Endothelial cell of umbilical vein (primary cell): ENCODE measurements around the gene NRSN1. TPM values are rescaled to one million over a fixed set of nuclear protein-coding genes. Genes with fewer than 3 reads are reported as not detected.

Experiments
- BruUV-seq: library from RNA; stranded (reverse); fragments of 400-500 nt; replicated peaks from 2 replicates; lab custom pipeline; 2021; lab: Mats Ljungman, UMichigan
- CTCF ChIA-PET: fragments of 300-600, 350-600 bp; sonication (Branson Sonifier 250); formaldehyde crosslinking; loops from one replicate; lab custom pipeline; 2021; ENCODE audit warnings: antibody characterized with exemption, inconsistent platforms; lab: Charles Lee
- POLR2A ChIA-PET: fragments of 300-600, 350-600 bp; sonication (Branson Sonifier 250); formaldehyde crosslinking; loops from one replicate; lab custom pipeline; 2021; ENCODE audit warnings: antibody characterized with exemption, inconsistent platforms; lab: Charles Lee
- DNase-seq: peaks from one replicate; pipeline ENCODE4 v3.0.0-alpha.2; 2011; ENCODE audit warnings: low read depth, low spot score
- FAIRE-seq: peaks from 2 replicates; lab custom pipeline; 2011; peaks lifted over from hg19 to GRCh38; lab: Jason Lieb, UNC
- H2AFZ ChIP-seq: 2 replicates; pipeline ENCODE4 v1.6.0; 2012; ENCODE audit warnings: low read depth, low read length, control low read depth, inconsistent platforms
- H3K27ac ChIP-seq: 2 replicates; pipeline ENCODE4 v1.5.1; 2011; ENCODE audit warnings: low read depth, mild to moderate bottlenecking, control low read depth, low read length, moderate library complexity; ENCODE audit not compliant: insufficient read depth
- H3K27me3 ChIP-seq, 2 experiments: 2 replicates each; pipeline versions ENCODE4 v1.6.0 to v1.6.1; 2011; ENCODE audit warnings: low read length in 2 of 2, mixed read lengths in 1 of 2; ENCODE audit not compliant: control insufficient read depth in 2 of 2, insufficient read depth in 2 of 2
- H3K36me3 ChIP-seq, 2 experiments: 2 replicates in 1 of 2; 3 replicates in 1 of 2; pipeline ENCODE4 v1.5.1; 2011; ENCODE audit warnings: low read length in 2 of 2, mild to moderate bottlenecking in 1 of 2, moderate library complexity in 1 of 2; ENCODE audit not compliant: control insufficient read depth in 2 of 2, insufficient read depth in 2 of 2; ENCODE audit errors: extremely low read depth in 1 of 2
- H3K4me1 ChIP-seq: 3 replicates; pipeline ENCODE4 v1.5.1; 2011; ENCODE audit warnings: mild to moderate bottlenecking, low read length; ENCODE audit not compliant: control insufficient read depth, insufficient read depth; ENCODE audit errors: extremely low read depth
- H3K4me2 ChIP-seq: 2 replicates; pipeline ENCODE4 v1.6.1; 2011; ENCODE audit warnings: low read length, control low read depth, mixed read lengths; ENCODE audit not compliant: insufficient read depth
- H3K4me3 ChIP-seq, 3 experiments: fragments of 200-600 bp in 1 of 3; sonication (generic), shearing (Covaris generic) in 1 of 3; replicated peaks in 1 of 3; 2 replicates each; pipeline ENCODE4 v1.5.1; 2011 to 2016; ENCODE audit warnings: control low read depth in 3 of 3, low read length in 3 of 3, mild to moderate bottlenecking in 2 of 3, inconsistent platforms in 1 of 3, low read depth in 1 of 3, moderate library complexity in 1 of 3; ENCODE audit not compliant: insufficient read depth in 1 of 3
- H3K79me2 ChIP-seq: 2 replicates; pipeline ENCODE4 v1.6.0; 2012; ENCODE audit warnings: low read length, inconsistent platforms; ENCODE audit not compliant: control insufficient read depth, insufficient read depth
- H3K9ac ChIP-seq: replicated peaks from 2 replicates; pipeline ENCODE3; 2011; ENCODE audit warnings: low read length, control low read depth; ENCODE audit not compliant: insufficient read depth; ENCODE audit errors: extremely low read depth
- H3K9me1 ChIP-seq: replicated peaks from 3 replicates; pipeline ENCODE4 v1.6.0; 2011; ENCODE audit warnings: mild to moderate bottlenecking, low read length; ENCODE audit not compliant: control insufficient read depth, insufficient read depth; ENCODE audit errors: extremely low read depth
- H3K9me3 ChIP-seq: replicated peaks from 2 replicates; pipeline ENCODE4 v1.5.1; 2012; ENCODE audit warnings: low read length, inconsistent platforms; ENCODE audit not compliant: control insufficient read depth, insufficient read depth
- H4K20me1 ChIP-seq: replicated peaks from 2 replicates; pipeline ENCODE3; 2011; ENCODE audit warnings: mild to moderate bottlenecking, low read length; ENCODE audit not compliant: control insufficient read depth, insufficient read depth; ENCODE audit errors: extremely low read depth
- EZH2 ChIP-seq: IDR thresholded peaks from 2 replicates; pipeline ENCODE4 v1.6.1; 2012; ENCODE audit warnings: borderline replicate concordance, low read depth, mild to moderate bottlenecking, moderate library complexity, low read length, inconsistent platforms; ENCODE audit not compliant: severe bottlenecking
- FOS ChIP-seq: IDR thresholded peaks from 2 replicates; pipeline ENCODE4 v1.6.1; 2011; ENCODE audit warnings: mild to moderate bottlenecking, low read length, moderate library complexity, borderline replicate concordance; ENCODE audit not compliant: insufficient read depth
- GATA2 ChIP-seq: IDR thresholded peaks from 2 replicates; pipeline ENCODE4 v1.7.0; 2011; ENCODE audit warnings: low read depth, mild to moderate bottlenecking, moderate library complexity, mixed read lengths, low read length; ENCODE audit not compliant: insufficient read length, insufficient read depth
- JUN ChIP-seq: IDR thresholded peaks from 2 replicates; pipeline ENCODE4 v1.6.1; 2011; ENCODE audit warnings: borderline replicate concordance, low read depth; ENCODE audit not compliant: insufficient read length, insufficient read depth
- MYC ChIP-seq: IDR thresholded peaks from one replicate; pipeline ENCODE4 v1.6.1; 2011; ENCODE audit warnings: mild to moderate bottlenecking, low read depth, low read length
- POLR2A ChIP-seq: IDR thresholded peaks from 2 replicates; pipeline ENCODE4 v1.6.1; 2012; ENCODE audit warnings: low read depth, mild to moderate bottlenecking, control low read depth, low read length
- POLR2AphosphoS5 ChIP-seq: IDR thresholded peaks from 2 replicates; pipeline ENCODE4 v1.6.1; 2012; ENCODE audit warnings: low read depth, mild to moderate bottlenecking, control low read depth, low read length, moderate library complexity; ENCODE audit not compliant: insufficient read depth
- dilution Hi-C: fragments of 300-500 bp; cut with MboI; formaldehyde crosslinking; loops from one replicate; pipeline ENCODE4 v1.15.0; 2019; ENCODE audit warnings: low sequenced_read_pairs; ENCODE audit not compliant: extremely low pct_ligation_motif_present
- intact Hi-C: fragments of 100-400 bp; cut with micrococcal nuclease; formaldehyde crosslinking; loops from one replicate; pipeline ENCODE4 v1.10.0; 2022
- polyA plus RNA-seq, 4 experiments: library from polyadenylated mRNA; depleted of rRNA in 3 of 4; stranded (reverse) in 3 of 4; unstranded in 1 of 4; fragments of >200 nt; gene quantifications; 2 replicates each; pipeline versions ENCODE4 v1.2.1 to v1.2.3, GENCODE V29; 2011 to 2012; ENCODE audit warnings: missing spikeins in 1 of 4
- total RNA-seq: library from RNA; stranded (reverse); gene quantifications from 2 replicates; pipeline ENCODE4 v1.2.3, GENCODE V29; 2021
- TF ChIP-seq, protein P1 (sequence below): IDR thresholded peaks from 2 replicates; pipeline ENCODE4 v1.6.1; 2011; ENCODE audit not compliant: insufficient read depth, insufficient read length
- TF ChIP-seq, protein P2 (sequence below), 2 donors: IDR thresholded peaks; 1 replicate in 1 of 2; 2 replicates in 1 of 2; pipeline ENCODE4 v1.5.1; 2011; ENCODE audit warnings: low read length in 2 of 2, mild to moderate bottlenecking in 2 of 2, moderate library complexity in 2 of 2, control low read depth in 1 of 2, inconsistent platforms in 1 of 2, low read depth in 1 of 2; ENCODE audit not compliant: insufficient read depth in 1 of 2; ENCODE audit errors: extremely low read depth in 1 of 2

The NRSN1 gene
- total and polyA plus RNA-seq, 2 donors (not counting 3 experiments of a cell fraction or from before 2014, with no cell fraction given): not detected

DNA sequence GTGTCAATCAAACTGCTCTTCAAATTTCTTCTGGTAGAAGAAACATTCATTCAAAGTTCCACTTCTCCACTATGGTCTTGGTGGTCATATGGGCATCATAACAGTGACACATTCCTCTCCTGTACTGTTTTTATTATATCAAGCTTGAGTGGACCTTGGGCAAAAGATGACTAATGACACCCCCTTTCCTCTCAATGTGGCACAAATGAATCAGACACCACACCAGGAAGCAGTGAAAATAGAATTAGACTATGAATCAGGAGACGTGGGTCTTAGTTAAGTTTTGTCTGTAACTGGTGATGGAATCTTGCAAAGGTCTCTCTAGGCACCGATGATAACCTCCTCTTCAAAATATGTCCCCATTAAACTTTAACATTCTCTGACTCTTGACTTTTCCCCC, 9.0 kb upstream of the NRSN1 start:
- DNase-seq (no peak), FAIRE-seq (no peak)
- dilution Hi-C loops (no loop called here), intact Hi-C loops (no loop called here)
- Histone ChIP-seq H3K4me2 (no peak overlapping the region), H3K4me3 (no peak overlapping the region), H2AFZ (no peak overlapping the region), H3K79me2 (no peaks in the 10 kb centered on the region), H4K20me1 (no peaks in the 10 kb centered on the region), H3K9me1 (no peaks in the 10 kb centered on the region), H3K27ac (no peak overlapping the region), H3K9ac (no peak overlapping the region), H3K4me1 (no peaks in the 10 kb centered on the region), H3K9me3 (peaks cover 8% of the 10 kb centered on the region), H3K27me3 (no peaks in the 10 kb centered on the region), H3K36me3 (no peaks in the 10 kb centered on the region)
- CTCF ChIA-PET: no interaction called here
- TF ChIP-seq POLR2AphosphoS5 (no peak), EZH2 (no peak), GATA2 (no peak), MYC (no peak), FOS (no peak), POLR2A (no peak), JUN (no peak)
- TF ChIP-seq, protein P1, sequence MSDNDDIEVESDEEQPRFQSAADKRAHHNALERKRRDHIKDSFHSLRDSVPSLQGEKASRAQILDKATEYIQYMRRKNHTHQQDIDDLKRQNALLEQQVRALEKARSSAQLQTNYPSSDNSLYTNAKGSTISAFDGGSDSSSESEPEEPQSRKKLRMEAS: no peak
- TF ChIP-seq, protein P2, sequence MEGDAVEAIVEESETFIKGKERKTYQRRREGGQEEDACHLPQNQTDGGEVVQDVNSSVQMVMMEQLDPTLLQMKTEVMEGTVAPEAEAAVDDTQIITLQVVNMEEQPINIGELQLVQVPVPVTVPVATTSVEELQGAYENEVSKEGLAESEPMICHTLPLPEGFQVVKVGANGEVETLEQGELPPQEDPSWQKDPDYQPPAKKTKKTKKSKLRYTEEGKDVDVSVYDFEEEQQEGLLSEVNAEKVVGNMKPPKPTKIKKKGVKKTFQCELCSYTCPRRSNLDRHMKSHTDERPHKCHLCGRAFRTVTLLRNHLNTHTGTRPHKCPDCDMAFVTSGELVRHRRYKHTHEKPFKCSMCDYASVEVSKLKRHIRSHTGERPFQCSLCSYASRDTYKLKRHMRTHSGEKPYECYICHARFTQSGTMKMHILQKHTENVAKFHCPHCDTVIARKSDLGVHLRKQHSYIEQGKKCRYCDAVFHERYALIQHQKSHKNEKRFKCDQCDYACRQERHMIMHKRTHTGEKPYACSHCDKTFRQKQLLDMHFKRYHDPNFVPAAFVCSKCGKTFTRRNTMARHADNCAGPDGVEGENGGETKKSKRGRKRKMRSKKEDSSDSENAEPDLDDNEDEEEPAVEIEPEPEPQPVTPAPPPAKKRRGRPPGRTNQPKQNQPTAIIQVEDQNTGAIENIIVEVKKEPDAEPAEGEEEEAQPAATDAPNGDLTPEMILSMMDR (IDR thresholded peaks at IDR 0.05; ENCODE audit: extremely low read depth in 1 of 2, insufficient read depth in 1 of 2, low read depth in 1 of 2, low read length in 2 of 2): no peak
- BruUV-seq: no TSS peak
- POLR2A ChIA-PET: no interaction called here
